Stimulated activated CD4-positive, alpha-beta T cell treated with anti-CD3 and anti-CD28 coated beads, Interleukin-4, amount 100 ng/mL, for 1 hour (primary cell): Measurements from ENCODE around the gene RIC8B.
"Not testable (repeated sequence)": the region's sequence is repeated elsewhere in the genome, so short reads cannot be mapped to it uniquely, and the experiment has no call there.

ENCODE experiments used
- DNase-seq: peaks from one replicate; pipeline ENCODE4 v3.0.0-alpha.2; 2020

Gene RIC8B

GRCh38 chr12:106774005-106774807, at the start of gene RIC8B:
TSS of gene RIC8B (plus strand) at chr12:106774682. CDS start at chr12:106774746, 64 bp downstream.
- DNase-seq = peak; percentile 77

GRCh38 chr12:106724934-106725333, 49.5 kb upstream of the RIC8B start:
- DNase-seq = no peak

- not testable (repeated sequence) for DNase-seq
Observed at GRCh38 chr12:106726603-106727202, 47.8 kb upstream of the RIC8B start.

- no peak for DNase-seq
Observed at GRCh38 chr12:106729611-106730010, 44.9 kb upstream of the RIC8B start.

GRCh38 chr12:106732890-106733289, 41.6 kb upstream of the RIC8B start:
- DNase-seq = no peak

GRCh38 chr12:106733660-106734059, 40.8 kb upstream of the RIC8B start:
- DNase-seq = no peak

- DNase-seq = no peak
Observed at GRCh38 chr12:106736051-106736957, 38.2 kb upstream of the RIC8B start.

GRCh38 chr12:106739318-106739717, 35.2 kb upstream of the RIC8B start:
- no peak for DNase-seq

- DNase-seq = no peak
Observed at GRCh38 chr12:106739815-106740530, 34.5 kb upstream of the RIC8B start.

GRCh38 chr12:106740818-106741217, 33.7 kb upstream of the RIC8B start:
- no peak for DNase-seq

- DNase-seq = no peak
Observed at GRCh38 chr12:106741247-106741646, 33.2 kb upstream of the RIC8B start.

GRCh38 chr12:106743270-106743988, 31.1 kb upstream of the RIC8B start:
- DNase-seq = no peak

- no peak for DNase-seq
Observed at GRCh38 chr12:106744600-106744999, 29.9 kb upstream of the RIC8B start.

GRCh38 chr12:106745181-106745745, 29.2 kb upstream of the RIC8B start:
- DNase-seq = no peak

GRCh38 chr12:106747973-106748436, 26.5 kb upstream of the RIC8B start:
- DNase-seq = no peak

GRCh38 chr12:106750524-106750923, 24.0 kb upstream of the RIC8B start:
- no peak for DNase-seq

- DNase-seq = peak; percentile 58
Observed at GRCh38 chr12:106753526-106753925, 21.0 kb upstream of the RIC8B start.

GRCh38 chr12:106754331-106754730, 20.2 kb upstream of the RIC8B start:
- DNase-seq = no peak

GRCh38 chr12:106757623-106758348, 16.7 kb upstream of the RIC8B start:
- no peak for DNase-seq

GRCh38 chr12:106758349-106759110, 16.0 kb upstream of the RIC8B start:
- DNase-seq = no peak
